NCI-H2196 treated with DMSO at 0.1 percent for 48 hours (cell line): Measurements from ENCODE around the gene ITM2C.

Source experiments
- DNase-seq: peaks from one replicate; lab custom pipeline; 2025; ENCODE audit not compliant: unreplicated experiment; lab: John Stamatoyannopoulos, UW

Gene ITM2C

DNA sequence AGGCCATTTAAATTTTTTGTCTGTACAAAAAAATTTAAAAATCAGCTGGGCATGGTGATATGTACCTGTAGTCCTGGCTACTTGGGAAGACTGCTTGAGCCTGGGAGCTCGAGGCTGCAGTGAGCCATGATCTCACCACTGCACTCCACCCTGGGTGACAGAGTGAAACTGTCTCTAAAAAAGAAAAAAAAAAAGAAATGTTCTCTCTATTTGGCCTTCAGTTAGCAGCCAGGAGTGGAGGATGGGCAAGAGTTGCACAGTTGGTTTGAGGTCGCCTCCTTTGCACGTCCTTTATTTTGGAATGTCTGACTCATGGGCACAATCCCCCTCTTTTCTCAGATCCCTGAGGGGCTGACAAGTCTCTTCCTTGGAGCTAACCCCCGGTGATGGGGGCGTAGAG, 26.3 kb downstream of the ITM2C start:
- DNase-seq, result no peak

DNA sequence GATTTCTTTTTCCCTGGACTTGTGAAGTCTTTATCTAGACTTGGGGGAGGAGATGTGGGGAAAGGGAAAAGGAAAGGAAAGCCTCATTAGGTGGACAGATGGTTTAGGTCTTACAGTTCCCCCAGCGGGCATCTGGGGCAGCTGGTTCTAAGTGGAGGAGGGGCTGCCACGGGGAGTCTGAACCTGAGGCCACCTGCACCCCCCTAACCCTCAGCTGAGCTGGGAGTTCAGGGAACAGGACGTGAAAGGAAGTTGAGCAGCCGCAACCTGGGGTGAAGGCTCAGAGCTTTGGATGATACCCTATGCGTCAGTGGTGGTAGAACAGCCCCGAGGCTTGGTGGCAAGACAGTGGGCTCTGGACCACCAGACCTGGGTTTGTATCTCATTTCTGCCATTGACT, 26.8 kb downstream of the ITM2C start:
- no peak for DNase-seq

GRCh38 chr2:230893338-230893737, 28.6 kb downstream of the ITM2C start:
- DNase-seq, result no peak

DNA sequence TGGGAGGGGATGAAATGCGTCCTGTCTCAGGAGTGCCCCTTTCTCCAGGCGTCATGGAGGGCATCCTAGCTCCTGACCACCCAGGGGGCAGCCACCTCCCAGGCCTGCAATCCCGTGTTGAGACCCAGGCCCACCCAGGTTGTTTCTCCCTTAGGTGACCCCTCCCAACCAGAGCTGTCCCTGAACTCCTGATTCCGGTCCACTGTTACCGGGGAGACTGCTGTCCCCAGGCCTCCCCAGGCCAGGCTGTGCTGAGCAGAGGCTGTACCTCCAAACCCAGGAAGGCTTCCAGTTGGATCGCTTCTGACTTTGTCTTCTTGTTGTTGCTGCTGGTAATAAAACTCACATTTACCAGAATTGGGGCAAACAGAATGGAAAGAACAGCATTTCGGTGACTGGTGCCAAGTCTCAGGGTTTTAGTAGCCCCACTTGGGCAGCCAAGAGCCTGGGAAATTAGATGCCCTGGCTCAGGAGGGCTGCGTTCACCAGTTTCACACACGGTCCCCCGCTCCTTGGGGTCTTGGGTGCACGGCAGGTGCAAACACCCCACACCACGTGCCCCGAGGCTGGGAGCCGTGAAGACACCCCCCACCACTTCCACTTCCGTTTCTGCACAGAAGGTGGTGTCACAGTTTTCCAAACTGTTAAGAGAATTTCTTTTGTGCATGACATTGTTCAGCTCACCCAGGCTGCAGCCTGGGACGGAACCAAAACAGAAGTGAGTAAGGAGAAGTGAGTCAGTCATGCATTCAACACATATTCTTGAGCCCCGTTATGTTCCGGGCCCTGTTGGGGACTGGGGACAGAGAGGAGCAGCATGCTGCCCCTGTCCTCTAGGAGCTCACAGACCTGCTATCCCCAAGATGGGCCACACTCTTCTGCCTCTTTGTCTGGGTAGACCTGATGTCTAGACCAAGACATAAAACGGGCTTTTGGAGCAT, 29.4 kb downstream of the ITM2C start:
- no peak for DNase-seq

DNA sequence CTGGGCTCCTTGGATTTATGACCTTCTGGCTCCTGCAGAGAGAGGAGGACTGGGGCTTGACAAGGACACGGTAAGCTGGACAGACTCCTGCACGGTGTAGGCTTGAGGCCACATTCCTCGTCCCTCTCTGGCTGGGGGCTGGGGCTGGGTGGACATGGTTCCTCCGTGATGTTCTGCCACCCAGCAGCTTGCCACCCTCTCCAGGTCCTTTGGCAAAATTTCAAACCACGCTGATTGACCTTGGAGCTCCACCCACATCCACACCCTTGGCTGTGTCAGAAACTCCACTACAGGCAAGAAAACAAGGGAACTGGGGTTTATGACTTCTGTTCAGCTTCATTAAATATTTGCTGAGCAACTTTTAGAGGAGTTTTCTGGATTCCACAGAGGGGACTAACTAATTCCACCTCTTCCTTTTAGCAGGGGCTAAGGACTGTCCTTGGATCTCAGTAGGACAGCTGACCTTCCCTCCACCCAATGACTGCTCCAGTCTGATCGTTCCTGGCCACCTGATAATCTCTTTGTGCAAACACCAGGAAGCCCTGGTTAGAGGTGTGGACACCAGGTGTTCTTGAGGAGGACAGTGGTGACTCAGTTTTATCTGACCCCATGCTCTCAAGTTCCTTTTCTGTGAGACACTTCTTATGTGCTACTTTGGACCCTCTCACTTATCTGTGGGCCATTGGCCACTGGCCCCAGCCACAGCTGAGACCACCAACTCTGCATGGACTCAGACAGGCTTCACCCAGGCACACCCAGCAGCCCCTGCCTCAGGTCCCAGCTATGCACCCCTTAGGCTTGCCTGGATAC, 31.0 kb downstream of the ITM2C start:
- DNase-seq, result no peak

GRCh38 chr2:230896346-230897115, 31.8 kb downstream of the ITM2C start:
- no peak for DNase-seq

- no peak for DNase-seq
Observed at GRCh38 chr2:230898016-230898712, 33.4 kb downstream of the ITM2C start.

GRCh38 chr2:230898713-230899091, 34.0 kb downstream of the ITM2C start:
- DNase-seq, result no peak

- no peak for DNase-seq
Observed at GRCh38 chr2:230899287-230899686, 34.5 kb downstream of the ITM2C start.

- no peak for DNase-seq
Observed at GRCh38 chr2:230899786-230900185, 35.0 kb downstream of the ITM2C start.

DNA sequence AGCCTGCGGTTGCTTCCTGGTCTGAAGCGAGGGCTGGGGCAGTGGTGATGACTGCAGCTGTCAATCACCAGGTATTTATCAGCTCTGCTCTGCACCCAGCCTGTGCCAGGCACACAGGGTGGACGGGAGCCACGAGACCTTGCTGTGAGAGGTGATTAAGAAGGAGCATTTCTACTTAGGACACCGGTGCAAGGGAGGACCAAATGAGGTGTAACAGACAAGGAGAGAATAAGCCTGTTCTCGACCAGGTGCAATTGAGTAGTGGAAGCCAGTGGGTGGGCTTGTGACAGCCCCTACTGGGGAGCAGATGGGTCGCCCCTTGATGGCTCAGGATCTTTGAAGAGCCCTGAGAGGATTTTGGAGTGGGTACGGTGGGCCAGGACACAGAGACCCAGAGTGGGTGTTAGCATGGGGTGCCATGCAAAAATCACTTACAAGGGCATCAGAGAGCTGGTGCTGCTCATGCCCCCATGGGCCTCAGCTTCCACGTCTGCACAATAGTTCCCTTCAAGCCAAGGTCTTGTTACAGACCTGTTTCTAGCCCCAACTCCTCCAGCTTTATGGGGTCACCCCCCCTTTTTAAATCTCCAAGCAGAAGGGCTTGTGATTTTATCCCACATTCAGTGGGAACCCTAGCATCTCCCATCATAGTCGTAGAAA, 35.7 kb downstream of the ITM2C start:
- no peak for DNase-seq

DNA sequence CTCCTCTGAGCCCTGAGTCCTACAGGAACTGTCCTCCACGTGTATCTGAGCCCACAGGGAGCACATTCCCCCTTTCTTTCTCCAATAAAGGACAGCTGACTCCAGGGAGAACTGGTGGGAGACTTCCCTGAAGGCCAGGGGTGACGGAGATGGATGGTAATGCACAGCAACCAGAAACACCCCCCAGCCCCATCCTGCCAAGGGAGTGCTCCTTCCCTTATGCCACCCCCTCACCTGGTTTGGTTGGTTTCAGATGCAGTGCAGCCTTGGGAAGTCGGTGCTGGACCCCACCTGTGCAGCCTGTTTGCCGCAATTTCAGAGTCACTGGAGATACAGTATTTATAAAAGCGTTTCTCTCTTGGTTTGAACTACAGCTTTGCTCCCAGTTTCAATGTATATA, 36.3 kb downstream of the ITM2C start:
- no peak for DNase-seq

- peak; percentile 20 for DNase-seq
Observed at GRCh38 chr2:230902180-230902899, 37.6 kb downstream of the ITM2C start.

- no peak for DNase-seq
Observed at GRCh38 chr2:230903231-230904150, 38.7 kb downstream of the ITM2C start.

GRCh38 chr2:230904856-230905447, 40.2 kb downstream of the ITM2C start:
- DNase-seq, result no peak

- no peak for DNase-seq
Observed at GRCh38 chr2:230905448-230906421, 41.0 kb downstream of the ITM2C start.
